Fibroblast of upper back skin (primary cell): ENCODE measurements around the gene CD99L2.
"Not testable (repeated sequence)": the region's sequence is repeated elsewhere in the genome, so short reads cannot be mapped to it uniquely, and the experiment has no call there.

Experiments used
- DNase-seq: peaks from one replicate; pipeline ENCODE4 v3.0.0-alpha.2; 2013

The CD99L2 gene

GRCh38 chrX:150896632-150897031 lies 1.8 kb downstream of the CD99L2 start:
- DNase-seq = no peak

- peak; percentile 20 for DNase-seq
These were observed 4.5 kb downstream of the CD99L2 start for GRCh38 chrX:150893936-150894335.

- no peak for DNase-seq
These were observed 9.3 kb downstream of the CD99L2 start for GRCh38 chrX:150889131-150889530.

DNA sequence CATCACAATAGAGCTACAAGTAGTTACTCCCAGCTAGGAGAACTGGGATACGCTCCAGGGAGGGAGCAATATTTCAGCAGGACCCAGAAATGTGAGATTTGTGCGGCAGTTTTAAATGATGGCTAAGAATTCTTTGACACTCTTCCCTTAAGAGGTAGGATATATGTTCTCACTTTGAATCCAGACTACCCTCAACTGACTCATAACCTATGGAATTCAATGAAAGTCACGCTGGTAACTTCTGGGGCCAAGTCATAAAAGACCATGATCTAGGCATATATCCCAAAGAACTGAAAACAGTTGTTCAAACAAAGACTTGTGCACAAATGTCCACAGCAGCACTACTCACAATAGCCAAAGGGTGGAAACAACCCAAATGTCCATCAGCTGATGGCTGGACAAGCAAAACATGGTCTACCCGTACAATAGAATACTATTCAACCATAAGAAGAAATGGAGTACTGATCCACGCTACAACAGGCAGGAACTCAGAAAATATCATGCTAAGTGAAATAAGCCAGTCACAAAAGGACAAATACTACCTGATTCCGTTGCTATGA lies 10.5 kb downstream of the CD99L2 start:
- DNase-seq = peak; percentile 82

GRCh38 chrX:150887268-150887667 lies 11.2 kb downstream of the CD99L2 start:
- DNase-seq = not testable (repeated sequence)

DNA sequence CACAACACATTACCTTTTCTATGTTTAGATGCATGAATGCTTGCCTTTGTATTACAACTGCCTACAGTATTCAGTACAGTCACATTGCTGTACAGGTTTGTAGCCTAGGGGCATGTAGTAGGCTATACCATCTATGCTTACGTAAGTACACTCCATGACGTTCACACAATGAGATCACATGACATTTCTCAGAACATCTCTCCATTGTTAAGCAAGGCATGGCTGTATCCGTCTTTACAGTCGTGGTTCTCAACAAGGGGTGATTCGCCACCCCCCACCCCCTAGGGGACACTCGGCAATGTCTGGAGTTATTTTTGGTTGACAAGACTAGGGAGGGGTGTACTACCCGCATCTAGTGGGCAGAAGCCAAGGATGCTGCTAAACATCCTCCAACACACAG lies 12.1 kb downstream of the CD99L2 start:
- no peak for DNase-seq

- no peak for DNase-seq
These were observed 17.7 kb downstream of the CD99L2 start for GRCh38 chrX:150880808-150881165.

GRCh38 chrX:150879855-150880807 lies 18.3 kb downstream of the CD99L2 start:
- no peak for DNase-seq

- not testable (repeated sequence) for DNase-seq
These were observed 22.8 kb downstream of the CD99L2 start for GRCh38 chrX:150875621-150876020.

- no peak for DNase-seq
These were observed 24.0 kb downstream of the CD99L2 start for GRCh38 chrX:150874448-150874847.

DNA sequence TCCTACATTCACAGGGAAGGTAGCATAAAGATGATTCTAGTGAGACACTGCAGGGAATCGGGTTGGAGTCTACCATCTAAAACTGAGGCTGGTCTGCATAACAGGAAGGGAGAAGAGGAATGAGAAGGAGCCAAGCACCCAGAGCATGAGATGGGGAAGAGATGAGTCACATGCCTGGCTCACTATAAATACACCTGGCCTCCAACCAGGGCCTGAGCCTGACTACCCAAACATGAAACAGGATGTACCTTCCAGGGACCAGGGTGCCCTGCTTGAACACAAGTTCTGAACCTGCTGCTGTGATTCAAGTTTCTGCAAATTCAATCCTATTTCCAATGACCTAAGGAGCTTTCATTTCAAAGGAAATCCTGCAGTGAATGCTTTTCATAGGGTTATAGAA lies 24.9 kb downstream of the CD99L2 start:
- DNase-seq = peak; percentile 27

DNA sequence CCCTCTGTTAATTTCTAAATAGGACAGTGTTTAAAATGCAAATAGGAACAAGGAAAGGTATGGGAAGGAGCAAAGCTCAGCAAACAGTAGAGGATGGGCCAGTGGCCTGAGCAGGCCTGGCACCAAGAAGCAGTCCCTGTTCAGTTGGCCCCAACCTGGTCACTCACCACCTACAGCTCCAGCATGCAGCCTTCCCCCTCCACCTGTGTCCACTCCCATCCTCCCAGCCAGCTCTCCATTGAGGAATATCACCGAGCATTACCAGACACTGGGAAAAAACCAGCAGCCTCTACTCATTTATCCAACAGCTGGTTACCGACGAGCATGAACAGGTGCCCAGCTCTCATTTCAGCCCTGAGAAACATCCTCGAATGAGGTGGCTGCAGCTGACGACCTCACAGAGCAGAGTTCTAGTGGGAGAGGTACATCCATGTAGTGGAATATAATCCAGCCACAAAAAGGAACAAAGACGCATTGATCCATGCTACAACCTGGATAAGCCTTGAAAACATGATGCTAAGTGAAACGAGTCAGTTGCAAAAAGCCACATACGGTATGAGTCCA lies 25.6 kb downstream of the CD99L2 start:
- DNase-seq = no peak

DNA sequence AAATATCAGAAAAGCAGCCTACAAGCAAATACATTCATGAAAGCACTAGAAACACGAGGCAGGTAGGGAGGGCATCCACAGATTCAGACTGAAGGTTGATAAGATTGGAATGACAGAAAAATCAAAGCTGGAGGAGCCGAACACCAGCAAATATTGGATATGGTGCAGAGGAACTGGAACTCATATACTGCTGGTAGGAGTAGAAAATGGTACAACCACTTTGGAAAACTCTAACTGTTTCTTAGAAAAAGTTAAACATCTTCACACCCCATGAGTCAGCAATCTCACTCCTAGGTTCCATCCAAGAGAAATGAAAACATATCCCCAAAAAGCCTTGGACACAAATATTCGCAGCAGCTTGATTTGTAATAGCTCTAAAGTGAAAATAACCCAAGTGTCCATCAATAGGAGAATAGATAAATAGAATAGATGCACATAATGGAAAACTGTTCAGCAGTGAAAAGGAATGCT lies 27.1 kb downstream of the CD99L2 start:
- no peak for DNase-seq

- no peak for DNase-seq
These were observed 27.8 kb downstream of the CD99L2 start for GRCh38 chrX:150870487-150871340.

GRCh38 chrX:150870029-150870428 lies 28.4 kb downstream of the CD99L2 start:
- no peak for DNase-seq

- DNase-seq = no peak
These were observed 29.0 kb downstream of the CD99L2 start for GRCh38 chrX:150869450-150869849.

DNA sequence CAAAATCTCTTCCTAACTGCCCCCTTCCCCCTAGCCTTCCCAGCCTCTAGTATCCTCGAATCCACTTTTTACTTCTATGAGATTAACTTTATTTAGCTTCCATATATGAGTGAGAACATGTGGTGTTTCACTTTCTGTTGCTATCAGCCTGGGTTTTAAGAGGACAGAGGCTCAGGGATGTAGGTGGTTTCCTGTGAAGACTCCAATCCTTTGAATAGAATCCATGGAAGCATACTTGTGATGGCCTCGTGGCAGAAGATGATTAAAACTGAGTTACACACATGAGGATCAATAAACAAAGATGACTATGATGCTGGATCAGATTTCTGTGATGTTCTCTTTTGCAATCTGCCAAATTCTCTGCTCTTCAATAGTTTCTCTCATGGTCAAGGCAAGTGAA lies 29.8 kb downstream of the CD99L2 start:
- no peak for DNase-seq

DNA sequence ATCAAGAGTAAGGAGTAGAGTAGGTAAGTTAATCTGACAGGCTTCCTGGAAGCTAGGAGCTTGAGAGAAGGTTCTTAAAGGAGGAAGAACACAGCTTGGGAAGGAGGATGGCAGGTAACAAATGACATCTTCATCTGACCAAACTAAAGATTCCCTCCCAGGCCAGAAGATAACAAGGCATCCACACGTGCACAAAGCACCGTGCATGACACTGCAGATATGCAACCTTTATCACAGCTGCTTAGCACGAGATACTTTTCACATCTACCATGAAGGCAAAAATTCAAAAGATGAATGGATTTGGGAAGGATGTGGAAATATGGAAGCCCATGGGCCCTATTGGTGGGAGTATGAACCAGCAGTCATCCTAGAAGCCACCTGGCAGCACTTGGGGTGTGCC lies 34.3 kb downstream of the CD99L2 start:
- DNase-seq = no peak

- DNase-seq = no peak
These were observed 35.3 kb downstream of the CD99L2 start for GRCh38 chrX:150863191-150863590.

DNA sequence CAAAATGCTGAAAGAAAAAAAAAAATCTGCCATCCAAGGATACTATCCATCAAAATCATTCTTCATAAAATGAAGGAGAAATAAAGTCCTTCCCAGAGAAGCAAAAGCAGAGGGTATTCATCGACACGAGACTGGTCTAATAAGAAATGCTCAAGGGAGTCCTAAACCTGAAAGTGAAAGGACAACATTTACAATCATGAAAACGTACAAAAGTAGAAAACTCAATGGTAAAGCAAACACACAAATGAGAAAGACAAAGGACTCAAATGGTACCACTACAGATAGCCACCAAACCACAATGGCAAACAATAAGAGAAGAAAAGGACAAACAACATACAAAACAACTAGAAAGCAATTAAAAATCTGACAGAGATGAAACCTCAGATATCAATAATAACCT lies 41.0 kb downstream of the CD99L2 start:
- DNase-seq = no peak

- no peak for DNase-seq
These were observed 41.7 kb downstream of the CD99L2 start for GRCh38 chrX:150856785-150857184.

DNA sequence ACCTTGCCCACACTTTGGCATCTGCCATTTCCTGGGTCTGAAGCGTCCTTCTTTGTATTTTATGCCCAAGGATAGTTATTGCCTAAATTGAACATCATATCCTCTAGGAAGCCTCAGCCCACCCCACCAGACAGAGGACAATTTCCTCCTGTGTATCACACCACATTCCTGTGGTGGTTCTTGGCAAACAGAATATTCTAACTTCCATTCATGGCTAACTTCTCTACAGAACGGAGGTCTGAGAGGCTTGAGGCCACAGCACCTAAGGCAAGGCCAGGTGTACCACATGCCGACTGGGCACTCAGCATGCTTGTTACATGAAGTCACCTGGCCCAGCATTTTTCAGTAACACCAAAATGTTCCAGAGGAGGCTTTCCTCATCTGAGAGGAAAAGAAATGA lies 42.4 kb downstream of the CD99L2 start:
- peak; percentile 22 for DNase-seq

GRCh38 chrX:150854856-150855255 lies 43.6 kb downstream of the CD99L2 start:
- DNase-seq = no peak
